Neural cell (in vitro differentiated cells): ENCODE data around the gene ESF1.

Experiments used
- EZH2 ChIP-seq: fragments of 200-600, 300-800 bp; shearing (Covaris generic), sonication (generic); IDR thresholded peaks from 2 replicates; pipeline ENCODE4 v1.6.1; 2014; ENCODE audit warnings: antibody characterized with exemption, low read length, borderline replicate concordance, mild to moderate bottlenecking; ENCODE audit not compliant: insufficient read depth, poor library complexity, severe bottlenecking
- POLR2AphosphoS5 ChIP-seq: IDR thresholded peaks from 2 replicates; pipeline ENCODE4 v1.6.1; 2012
- TAF1 ChIP-seq: IDR thresholded peaks from 2 replicates; pipeline ENCODE4 v1.6.1; 2012; ENCODE audit warnings: low read depth
- TF ChIP-seq, protein P1 (sequence below): fragments of 450-650 bp; IDR thresholded peaks from 2 replicates; pipeline ENCODE4 v1.5.1; 2014; ENCODE audit warnings: antibody characterized with exemption, mild to moderate bottlenecking, moderate library complexity; ENCODE audit not compliant: poor library complexity, severe bottlenecking

DNA sequence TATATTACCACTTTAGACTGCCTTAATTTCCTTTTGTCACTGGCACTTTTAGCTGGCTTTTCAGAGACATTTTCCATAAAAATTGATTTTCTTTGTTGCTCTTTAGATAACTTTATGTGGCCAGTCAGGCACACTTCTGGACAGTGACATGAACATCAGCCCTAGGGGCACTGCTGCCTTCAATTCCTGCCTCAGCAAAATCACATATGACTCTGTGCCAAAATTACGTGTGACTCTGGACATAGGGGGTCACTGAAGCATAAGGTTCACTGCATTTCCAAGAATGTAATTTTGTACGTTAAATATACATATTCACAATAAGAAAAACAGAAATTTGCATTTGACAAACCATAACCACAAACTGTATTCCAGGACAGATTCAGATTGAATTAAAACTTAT is 66.5 kb downstream of the ESF1 start:
- no peak for TF ChIP-seq POLR2AphosphoS5
- TF ChIP-seq, protein P1, sequence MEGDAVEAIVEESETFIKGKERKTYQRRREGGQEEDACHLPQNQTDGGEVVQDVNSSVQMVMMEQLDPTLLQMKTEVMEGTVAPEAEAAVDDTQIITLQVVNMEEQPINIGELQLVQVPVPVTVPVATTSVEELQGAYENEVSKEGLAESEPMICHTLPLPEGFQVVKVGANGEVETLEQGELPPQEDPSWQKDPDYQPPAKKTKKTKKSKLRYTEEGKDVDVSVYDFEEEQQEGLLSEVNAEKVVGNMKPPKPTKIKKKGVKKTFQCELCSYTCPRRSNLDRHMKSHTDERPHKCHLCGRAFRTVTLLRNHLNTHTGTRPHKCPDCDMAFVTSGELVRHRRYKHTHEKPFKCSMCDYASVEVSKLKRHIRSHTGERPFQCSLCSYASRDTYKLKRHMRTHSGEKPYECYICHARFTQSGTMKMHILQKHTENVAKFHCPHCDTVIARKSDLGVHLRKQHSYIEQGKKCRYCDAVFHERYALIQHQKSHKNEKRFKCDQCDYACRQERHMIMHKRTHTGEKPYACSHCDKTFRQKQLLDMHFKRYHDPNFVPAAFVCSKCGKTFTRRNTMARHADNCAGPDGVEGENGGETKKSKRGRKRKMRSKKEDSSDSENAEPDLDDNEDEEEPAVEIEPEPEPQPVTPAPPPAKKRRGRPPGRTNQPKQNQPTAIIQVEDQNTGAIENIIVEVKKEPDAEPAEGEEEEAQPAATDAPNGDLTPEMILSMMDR = no peak
- no peak for TF ChIP-seq TAF1
- TF ChIP-seq EZH2 = no peak
